Measurements from ENCODE around the gene ING5.

DNA sequence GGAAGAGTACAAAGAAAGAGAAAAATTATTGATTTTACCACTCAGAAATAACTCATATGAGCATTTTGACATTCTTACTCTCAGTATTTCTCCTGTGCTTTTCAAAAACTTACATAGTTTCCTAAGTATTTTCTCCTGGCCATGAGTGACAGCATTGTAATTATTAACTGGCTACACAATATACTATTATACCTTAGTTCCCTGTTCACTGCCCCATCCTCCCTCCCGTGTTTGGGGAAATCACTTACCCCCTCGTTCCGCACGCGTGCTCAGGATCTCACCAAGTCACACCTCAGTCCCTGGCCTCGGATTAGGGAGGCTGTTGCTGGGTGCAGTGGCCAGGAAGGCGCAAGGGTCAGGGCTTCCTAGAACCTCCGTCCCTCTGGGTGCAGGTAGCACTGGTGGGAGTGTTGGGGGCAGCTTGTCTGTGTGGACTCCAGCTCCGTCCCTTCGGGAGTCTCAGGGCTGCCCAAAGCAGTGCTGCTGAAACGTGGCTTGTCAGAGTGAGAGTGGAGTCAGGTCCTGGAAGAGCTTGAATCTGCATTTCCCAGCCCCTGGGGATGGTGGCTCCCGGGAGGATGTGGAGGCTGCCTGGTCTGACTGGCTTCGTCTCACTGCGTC is 41.1 kb upstream of the ING5 start:
- TF ChIP-seq, protein P1, sequence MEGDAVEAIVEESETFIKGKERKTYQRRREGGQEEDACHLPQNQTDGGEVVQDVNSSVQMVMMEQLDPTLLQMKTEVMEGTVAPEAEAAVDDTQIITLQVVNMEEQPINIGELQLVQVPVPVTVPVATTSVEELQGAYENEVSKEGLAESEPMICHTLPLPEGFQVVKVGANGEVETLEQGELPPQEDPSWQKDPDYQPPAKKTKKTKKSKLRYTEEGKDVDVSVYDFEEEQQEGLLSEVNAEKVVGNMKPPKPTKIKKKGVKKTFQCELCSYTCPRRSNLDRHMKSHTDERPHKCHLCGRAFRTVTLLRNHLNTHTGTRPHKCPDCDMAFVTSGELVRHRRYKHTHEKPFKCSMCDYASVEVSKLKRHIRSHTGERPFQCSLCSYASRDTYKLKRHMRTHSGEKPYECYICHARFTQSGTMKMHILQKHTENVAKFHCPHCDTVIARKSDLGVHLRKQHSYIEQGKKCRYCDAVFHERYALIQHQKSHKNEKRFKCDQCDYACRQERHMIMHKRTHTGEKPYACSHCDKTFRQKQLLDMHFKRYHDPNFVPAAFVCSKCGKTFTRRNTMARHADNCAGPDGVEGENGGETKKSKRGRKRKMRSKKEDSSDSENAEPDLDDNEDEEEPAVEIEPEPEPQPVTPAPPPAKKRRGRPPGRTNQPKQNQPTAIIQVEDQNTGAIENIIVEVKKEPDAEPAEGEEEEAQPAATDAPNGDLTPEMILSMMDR (IDR thresholded peaks at IDR 0.05) = no peak
- TF ChIP-seq POLR2A (IDR thresholded peaks at IDR 0.05) = no peak
